ENCODE measurements around the gene SLC25A39. TPM values are rescaled to one million over a fixed set of nuclear protein-coding genes. Genes with fewer than 3 reads are reported as not detected.

Gene SLC25A39
- total and polyA plus RNA-seq, 2 of the 13 experiments (the other 11 are each of a cell fraction or from before 2014, with no cell fraction given), result 144 to 151 TPM

DNA sequence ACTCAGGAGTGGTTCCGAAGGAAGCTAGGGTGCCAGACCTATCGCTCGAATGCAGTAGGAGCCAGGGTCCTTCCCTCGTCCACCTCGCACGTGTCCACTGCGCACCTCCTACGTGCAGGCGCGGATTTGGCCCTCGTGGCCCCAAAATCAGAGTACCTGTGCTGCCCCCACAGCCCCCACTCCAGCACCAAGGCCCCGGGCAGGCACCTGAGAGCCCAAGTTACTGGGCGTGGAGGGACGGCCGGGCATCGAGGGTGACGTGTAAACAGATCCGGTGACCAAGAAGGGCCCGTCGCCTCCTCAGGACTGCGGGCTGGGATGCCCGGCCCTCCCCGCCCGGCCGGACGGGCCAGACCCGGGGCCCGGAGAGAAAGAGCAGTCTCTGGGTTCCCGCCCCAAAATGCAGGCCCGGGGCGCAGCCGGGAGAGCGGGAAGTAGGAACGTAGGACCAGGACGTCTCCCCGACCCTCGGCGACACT, 492 bp downstream of the SLC25A39 start (continued):
- TF ChIP-seq KDM5A (IDR thresholded peaks at IDR 0.05; ENCODE audit: borderline replicate concordance, low read length) (no peak), SIN3A (IDR thresholded peaks at IDR 0.05; ENCODE audit: borderline replicate concordance, low read depth, low read length) (no peak), DZIP1 (CRISPR knock-in tag; IDR thresholded peaks at IDR 0.05) (no peak; the same call in 1 of the 2 replicates), ZSCAN31 (CRISPR knock-in tag; IDR thresholded peaks at IDR 0.05; ENCODE audit: low read depth) (no peak), JDP2 (CRISPR knock-in tag; IDR thresholded peaks at IDR 0.05; ENCODE audit: borderline replicate concordance) (no peak), ZNF644 (CRISPR knock-in tag; IDR thresholded peaks at IDR 0.05; ENCODE audit: low read depth) (no peak), ZNF598 (CRISPR knock-in tag; IDR thresholded peaks at IDR 0.05; ENCODE audit: borderline replicate concordance) (peak; percentile 30; the same call in 1 of the 2 replicates), RFX3 (CRISPR knock-in tag; IDR thresholded peaks at IDR 0.05) (no peak), ZNF619 (CRISPR knock-in tag; IDR thresholded peaks at IDR 0.05) (no peak), KLF6 (CRISPR knock-in tag; IDR thresholded peaks at IDR 0.05) (no peak), LRRFIP1 (CRISPR knock-in tag; conservative IDR thresholded peaks at IDR 0.05) (no peak), BHLHE40 (IDR thresholded peaks at IDR 0.05; ENCODE audit: low read length) (peak; percentile 20; the same call in 1 of the 2 replicates), ZNF674 (CRISPR knock-in tag; IDR thresholded peaks at IDR 0.05; ENCODE audit: low read depth) (no peak), ATF7 (IDR thresholded peaks at IDR 0.05) (no peak), ATF7 (CRISPR knock-in tag; IDR thresholded peaks at IDR 0.05) (no peak)
- TF ChIP-seq, protein P1, sequence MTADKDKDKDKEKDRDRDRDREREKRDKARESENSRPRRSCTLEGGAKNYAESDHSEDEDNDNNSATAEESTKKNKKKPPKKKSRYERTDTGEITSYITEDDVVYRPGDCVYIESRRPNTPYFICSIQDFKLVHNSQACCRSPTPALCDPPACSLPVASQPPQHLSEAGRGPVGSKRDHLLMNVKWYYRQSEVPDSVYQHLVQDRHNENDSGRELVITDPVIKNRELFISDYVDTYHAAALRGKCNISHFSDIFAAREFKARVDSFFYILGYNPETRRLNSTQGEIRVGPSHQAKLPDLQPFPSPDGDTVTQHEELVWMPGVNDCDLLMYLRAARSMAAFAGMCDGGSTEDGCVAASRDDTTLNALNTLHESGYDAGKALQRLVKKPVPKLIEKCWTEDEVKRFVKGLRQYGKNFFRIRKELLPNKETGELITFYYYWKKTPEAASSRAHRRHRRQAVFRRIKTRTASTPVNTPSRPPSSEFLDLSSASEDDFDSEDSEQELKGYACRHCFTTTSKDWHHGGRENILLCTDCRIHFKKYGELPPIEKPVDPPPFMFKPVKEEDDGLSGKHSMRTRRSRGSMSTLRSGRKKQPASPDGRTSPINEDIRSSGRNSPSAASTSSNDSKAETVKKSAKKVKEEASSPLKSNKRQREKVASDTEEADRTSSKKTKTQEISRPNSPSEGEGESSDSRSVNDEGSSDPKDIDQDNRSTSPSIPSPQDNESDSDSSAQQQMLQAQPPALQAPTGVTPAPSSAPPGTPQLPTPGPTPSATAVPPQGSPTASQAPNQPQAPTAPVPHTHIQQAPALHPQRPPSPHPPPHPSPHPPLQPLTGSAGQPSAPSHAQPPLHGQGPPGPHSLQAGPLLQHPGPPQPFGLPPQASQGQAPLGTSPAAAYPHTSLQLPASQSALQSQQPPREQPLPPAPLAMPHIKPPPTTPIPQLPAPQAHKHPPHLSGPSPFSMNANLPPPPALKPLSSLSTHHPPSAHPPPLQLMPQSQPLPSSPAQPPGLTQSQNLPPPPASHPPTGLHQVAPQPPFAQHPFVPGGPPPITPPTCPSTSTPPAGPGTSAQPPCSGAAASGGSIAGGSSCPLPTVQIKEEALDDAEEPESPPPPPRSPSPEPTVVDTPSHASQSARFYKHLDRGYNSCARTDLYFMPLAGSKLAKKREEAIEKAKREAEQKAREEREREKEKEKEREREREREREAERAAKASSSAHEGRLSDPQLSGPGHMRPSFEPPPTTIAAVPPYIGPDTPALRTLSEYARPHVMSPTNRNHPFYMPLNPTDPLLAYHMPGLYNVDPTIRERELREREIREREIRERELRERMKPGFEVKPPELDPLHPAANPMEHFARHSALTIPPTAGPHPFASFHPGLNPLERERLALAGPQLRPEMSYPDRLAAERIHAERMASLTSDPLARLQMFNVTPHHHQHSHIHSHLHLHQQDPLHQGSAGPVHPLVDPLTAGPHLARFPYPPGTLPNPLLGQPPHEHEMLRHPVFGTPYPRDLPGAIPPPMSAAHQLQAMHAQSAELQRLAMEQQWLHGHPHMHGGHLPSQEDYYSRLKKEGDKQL (CRISPR knock-in tag; IDR thresholded peaks at IDR 0.05; ENCODE audit: low read depth), result no peak
- TF ChIP-seq, protein P2, sequence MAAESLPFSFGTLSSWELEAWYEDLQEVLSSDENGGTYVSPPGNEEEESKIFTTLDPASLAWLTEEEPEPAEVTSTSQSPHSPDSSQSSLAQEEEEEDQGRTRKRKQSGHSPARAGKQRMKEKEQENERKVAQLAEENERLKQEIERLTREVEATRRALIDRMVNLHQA (CRISPR knock-in tag; IDR thresholded peaks at IDR 0.05), result no peak
- TF ChIP-seq, protein P3, sequence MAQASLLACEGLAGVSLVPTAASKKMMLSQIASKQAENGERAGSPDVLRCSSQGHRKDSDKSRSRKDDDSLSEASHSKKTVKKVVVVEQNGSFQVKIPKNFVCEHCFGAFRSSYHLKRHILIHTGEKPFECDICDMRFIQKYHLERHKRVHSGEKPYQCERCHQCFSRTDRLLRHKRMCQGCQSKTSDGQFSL (CRISPR knock-in tag; IDR thresholded peaks at IDR 0.05), result no peak
- TF ChIP-seq, protein P4, sequence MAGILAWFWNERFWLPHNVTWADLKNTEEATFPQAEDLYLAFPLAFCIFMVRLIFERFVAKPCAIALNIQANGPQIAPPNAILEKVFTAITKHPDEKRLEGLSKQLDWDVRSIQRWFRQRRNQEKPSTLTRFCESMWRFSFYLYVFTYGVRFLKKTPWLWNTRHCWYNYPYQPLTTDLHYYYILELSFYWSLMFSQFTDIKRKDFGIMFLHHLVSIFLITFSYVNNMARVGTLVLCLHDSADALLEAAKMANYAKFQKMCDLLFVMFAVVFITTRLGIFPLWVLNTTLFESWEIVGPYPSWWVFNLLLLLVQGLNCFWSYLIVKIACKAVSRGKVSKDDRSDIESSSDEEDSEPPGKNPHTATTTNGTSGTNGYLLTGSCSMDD (CRISPR knock-in tag; IDR thresholded peaks at IDR 0.05), result no peak
